Islet of Langerhans (tissue), 1 donor: ENCODE data around the gene TMEM14A.
"Not testable (repeated sequence)": the region's sequence is repeated elsewhere in the genome, so short reads cannot be mapped to it uniquely, and the experiment has no call there.

Source experiments
- FAIRE-seq: peaks from one replicate; lab custom pipeline; 2011; peaks lifted over from hg19 to GRCh38; lab: Jason Lieb, UNC

TMEM14A gene

DNA sequence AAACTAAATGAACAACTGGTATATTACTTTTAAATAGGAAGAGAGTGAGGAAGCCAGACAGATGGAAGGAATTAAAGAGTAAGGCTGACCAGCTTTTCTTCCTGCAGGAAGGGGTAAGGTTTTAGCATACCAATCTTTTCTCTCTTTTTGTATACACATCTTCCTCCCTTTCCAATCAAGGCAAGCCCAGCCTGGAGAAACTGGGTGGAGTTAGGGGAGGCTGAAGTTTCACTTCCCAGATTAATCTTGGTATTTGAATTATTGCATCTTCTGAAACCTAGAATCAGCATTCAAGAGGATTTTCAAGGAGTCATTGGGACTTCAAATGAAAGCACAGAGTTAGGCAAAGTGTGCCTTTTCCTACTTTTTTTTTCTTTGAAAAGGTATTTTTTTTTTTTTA, 33.1 kb downstream of the TMEM14A start:
- no peak for FAIRE-seq

DNA sequence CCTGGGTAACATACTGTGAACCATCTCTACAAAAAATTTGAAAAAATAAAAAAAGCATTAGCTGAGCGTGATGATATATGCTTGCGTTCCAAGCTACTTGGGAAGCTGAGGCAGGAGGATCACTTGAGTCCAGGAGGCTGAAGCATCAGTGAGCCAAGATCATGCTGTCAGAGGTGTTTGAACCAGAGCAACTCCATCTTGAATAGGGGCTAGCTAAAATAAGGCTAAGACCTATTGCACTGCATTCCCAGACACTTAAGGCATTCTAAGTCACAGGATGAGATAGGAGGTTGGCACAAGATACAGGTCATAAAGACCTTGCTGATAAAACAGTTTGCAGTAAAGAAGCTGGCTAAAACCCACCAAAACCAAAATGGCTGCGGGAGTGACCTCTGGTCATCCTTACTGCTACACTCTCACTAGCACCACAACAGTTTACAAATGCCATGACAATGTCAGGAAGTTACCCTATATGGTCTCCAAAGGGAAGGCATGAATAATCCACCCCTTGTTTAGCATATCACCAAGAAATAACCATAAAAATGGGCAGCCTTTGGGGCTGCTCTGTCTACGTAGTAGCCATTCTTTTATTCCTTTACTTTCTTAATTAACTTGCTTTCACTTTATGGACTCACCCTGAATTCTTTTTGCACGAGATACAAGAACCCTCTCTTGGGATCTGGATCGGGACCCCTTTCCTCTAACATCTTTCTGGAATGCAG, 34.0 kb downstream of the TMEM14A start:
- not testable (repeated sequence) for FAIRE-seq

DNA sequence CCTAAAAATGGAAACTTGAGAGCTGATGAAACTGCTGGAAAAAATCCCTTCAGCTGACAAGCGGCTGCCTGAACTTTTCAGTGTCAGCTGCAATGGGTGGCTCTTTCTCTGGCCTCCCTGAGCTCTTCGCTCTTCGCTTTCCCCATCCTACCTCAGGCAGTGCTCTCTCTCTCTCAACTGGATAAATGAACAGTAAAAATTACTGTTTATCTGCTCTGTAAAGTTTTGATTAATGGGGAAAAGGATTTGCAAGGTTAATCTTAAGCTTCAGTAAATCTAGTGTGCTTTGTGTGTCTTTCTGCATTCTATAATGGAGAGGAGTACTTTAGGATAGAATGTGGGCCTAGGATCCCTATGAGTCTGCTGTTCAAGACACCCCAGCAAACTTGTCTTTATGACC, 35.1 kb downstream of the TMEM14A start:
- no peak for FAIRE-seq

DNA sequence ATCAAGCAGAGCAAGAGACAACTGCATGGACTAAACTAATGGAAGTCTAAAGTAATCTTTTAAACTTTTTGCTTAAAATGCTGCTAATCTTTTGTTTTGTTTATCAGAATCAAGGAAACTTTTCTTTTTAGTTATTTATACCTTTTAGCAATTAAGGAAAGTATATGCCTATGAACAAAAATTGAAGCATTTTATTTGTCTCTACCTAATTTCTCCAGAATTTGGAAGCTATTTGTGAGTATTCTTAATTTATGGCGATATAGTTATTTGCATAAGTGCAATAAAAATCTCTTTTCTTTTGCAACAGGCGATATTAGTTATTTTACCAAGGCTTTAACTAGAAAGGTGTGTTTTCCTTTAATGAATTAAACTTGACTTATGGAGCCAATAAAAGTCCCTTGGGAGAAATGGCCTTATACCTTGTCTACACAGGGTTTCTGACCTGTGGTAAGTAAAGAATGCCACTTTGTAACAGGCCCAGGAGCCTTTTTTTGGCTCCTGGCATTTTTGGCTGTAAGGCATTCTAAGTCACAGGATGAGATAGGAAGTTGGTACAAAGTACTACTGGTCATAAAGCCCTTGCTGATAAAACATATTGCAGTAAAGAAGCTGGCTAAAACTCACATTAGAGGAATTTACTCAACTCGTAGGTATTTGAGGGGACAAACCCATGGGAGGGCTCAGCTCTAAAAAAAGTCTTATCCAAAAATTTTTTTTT, 37.2 kb downstream of the TMEM14A start:
- FAIRE-seq, result no peak

DNA sequence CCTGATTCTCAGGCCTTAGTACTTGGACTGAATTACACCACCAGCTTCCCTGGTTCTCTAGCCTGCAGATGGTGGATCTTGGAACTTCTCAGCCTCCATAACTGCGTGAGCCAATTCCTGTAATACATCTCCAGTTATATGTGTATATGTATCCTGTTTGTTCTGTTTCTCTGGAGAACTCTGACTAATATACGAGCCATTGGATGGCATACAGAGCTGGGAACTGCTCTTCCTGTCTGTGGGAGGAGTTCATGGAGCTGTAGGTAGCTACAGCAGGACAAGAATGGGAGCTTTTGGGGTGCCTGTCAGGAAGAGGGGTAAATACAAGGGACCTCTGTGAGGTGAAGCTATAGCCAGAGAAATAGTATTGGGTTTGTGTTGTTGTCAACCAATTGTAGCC, 41.2 kb downstream of the TMEM14A start:
- FAIRE-seq, result no peak

DNA sequence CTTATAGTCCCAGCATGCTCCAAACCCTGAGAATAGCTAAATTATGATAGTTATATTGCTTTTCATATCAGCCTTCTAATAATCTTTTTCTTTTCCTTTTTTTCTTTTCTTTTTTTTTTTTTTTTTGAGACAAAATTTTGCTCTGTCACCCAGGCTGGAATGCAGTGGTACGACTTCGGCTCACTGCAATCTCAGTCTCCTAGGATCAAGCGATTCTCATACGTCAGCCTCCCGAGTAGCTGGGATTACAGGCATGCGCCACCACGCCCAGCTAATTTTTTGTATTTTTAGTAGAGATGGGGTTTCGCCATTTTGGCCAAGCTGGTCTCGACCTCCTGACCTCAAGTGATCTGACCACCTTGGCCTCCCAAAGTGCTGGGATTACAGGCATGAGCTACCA, 43.8 kb downstream of the TMEM14A start:
- FAIRE-seq, result not testable (repeated sequence)

DNA sequence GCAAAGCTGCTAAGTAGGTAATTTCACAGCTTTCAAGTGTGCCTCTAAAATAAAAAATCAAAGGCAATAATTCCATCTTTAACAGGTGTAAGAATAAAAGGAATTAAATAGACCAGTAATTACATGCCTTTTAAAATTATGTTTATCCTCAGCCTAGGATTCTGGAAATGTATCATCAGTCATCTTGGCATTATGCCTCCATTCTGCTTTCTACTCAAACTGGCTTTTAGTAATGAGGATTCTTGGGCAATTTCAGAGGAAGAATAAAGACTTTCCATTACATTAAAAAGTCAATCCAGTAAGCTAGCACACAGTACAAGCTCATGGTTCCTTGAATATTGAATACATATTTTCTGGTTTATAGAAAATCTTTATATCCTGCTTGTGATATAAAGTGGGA, 47.6 kb downstream of the TMEM14A start:
- FAIRE-seq, result peak; percentile 76

DNA sequence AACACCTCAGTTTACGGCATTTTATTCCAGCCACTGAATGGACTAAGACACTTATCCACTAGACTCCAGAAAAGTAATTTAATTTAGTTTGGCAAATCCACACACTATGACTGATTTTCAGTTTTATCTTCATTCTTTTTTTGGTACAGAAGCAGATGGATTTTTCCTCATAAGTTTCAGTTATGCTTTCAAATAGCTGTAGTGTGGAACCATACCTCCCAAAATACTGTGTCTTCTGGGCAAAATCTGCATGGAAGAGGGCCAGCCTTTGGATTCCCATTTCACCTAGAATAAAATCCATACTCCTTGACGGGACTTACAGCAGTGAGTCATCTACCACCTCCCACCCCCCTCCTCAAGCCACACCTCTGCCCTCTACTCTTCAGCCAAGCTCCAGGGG, 49.4 kb downstream of the TMEM14A start:
- no peak for FAIRE-seq

DNA sequence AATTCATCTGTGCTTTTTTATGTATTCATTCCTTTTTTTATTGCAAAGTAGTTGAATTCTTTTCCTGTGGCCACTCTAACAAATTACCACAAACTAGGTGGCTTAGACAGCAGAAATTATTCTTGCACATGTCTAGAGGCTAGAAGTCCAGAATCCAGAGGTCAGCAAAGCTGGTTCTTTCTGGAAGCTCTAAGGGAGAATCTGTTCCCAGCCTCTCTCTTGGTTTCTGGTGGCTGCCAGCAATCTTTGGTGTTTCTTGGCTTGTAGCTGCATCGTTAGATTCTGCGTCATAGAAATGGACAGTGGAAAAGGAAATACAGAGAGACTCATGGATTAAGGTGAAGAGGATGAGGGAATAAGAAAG, 53.1 kb downstream of the TMEM14A start:
- no peak for FAIRE-seq

DNA sequence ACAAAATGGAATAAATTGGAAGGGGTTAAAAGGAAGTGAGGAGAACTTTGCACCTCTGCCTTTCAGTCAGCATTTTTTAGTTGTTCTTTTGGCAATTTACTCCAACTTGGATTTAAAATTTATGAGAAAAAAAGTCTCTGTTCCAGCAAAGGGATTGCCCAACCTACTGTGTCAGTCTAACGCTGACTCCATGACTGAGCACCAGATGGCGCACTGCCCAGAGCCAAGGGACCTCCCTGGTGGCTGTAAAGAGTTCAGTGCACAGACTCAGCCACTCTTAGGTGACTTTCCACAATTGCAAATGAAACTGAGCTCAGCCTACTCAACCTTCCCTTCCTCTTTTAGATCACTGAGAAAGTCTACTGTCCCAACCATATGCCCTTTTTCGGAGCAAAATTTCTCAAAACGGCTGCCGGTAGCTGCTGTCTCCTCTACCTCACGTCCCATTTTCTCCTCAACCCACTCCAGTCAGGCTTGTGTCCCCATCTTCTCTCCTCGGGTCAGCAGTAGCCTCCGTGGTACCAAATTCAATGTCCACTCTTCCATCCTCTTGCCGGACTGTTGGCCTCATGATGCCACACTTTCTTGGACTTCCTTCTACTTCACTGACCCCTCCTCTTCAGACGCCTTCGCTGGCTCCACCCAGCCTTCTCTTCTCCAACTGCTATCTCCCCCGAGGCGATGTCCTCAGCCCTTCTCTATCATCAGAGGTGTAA, 53.7 kb downstream of the TMEM14A start:
- FAIRE-seq, result peak; percentile 93

DNA sequence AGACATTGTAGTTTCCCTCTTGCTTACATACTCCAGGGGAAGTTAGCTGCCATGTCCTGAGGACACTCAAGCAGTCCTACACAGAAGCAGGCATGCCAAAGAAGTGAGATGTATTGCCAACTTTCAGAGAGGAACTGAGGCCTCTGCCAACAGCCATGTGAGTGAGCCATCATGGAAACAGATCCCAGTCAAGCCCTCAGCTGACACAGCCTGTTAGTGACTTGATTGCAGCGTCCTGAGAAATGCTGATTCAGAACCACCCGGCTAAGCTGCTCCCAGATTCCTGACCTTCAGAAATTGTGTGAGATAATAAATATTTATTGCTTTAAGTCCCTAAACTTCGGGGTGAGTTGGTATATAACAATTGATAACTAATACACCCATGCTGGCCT, 54.2 kb downstream of the TMEM14A start:
- FAIRE-seq, result no peak

DNA sequence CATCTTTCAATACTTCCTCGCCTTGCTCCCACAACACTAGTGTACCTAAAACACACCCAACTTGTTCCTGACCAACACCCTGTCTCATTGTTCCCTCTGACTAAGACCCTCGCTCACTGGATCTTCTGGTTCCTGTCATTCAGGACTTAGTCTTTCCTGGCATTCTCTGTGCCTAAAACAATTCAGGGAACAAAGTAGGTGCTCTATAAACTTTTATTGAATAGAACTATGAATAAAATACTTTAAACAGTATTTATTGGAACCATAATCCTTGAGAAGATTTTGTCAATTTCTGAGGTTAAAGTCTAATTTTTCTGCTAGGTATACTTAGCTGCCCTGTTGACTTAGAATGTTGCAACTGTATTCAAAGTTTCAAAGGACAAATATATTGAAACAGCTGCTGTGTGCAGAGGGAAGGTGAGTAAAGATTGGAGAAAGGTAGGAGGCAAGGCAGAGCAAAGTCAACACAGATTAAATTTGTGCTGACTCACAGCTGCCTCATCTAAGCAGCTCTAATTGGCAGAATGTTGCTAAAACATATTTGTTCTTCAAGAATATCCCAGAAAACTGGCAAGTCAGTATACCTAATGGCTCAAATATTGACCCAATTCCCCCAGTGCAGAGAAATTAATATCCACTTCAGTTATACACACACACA, 54.8 kb downstream of the TMEM14A start:
- peak; percentile 100 for FAIRE-seq

DNA sequence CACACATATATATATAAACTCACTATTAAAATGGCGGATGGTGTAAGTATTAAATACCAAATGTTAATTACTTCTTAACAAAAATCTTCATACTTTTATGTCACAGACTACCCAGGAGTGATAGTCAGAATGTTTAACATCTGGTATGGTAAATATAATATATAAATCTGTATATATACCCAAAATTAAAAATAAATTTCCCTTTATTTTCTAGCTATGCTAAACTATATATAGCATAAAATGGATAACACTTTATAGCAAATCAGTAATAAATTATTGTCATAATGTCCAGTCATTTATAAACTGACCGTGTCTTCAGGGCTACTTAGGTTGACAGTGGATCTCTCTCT, 55.3 kb downstream of the TMEM14A start:
- FAIRE-seq, result no peak

DNA sequence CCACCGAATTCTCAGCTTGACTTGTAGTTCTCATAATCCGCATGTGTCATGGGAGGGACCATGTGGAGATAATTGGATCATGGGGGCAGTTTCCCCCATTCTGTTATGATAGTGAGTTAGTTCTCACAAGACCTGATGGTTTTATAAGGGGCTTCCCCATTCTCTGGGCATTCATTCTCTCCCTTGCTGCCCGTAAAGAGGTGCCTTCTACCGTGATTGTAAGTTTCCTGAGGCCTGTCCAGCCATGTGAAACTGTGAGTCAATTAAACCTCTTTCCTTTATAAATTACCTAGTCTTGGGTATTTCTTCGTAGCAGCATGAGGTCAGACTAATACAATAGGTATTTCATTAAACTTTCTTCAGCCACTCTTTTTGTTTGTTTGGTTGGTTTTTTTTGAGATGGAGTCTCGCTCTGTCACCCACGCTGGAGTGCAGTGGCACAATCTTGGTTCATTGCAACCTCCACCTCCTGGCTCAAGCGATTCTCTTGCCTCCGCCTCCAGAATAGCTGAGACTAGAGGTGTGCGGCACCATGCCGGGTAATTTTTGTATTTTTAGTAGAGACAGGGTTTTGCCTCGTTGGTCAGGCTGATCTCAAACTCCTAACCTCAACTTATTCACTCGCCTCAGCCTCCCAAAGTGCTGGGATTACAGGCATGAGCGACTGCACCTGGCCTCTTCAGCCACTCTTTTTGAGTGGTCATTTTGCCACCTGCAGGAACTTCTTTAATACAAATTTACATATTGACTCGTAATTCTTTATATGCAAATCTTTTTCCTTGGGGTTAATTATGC, 56.0 kb downstream of the TMEM14A start:
- FAIRE-seq, result no peak

DNA sequence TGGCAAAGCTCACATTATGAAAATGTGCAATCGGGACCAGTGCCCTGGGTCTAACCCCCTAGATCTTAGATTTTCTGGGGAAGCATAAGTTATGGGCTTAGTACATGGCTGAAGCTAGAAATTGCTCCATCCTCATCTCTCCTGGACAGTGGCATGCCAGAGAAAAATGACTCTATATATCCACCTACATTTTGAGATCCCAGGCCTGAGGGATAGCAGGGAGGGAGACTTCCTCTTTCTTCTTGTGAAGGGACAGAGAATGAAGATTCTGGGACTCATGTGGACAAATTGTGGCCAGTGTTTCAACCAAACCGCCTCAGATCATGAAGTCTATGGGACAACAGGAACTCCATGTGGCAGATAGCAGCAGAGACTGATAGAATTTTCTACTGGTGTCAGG, 57.0 kb downstream of the TMEM14A start:
- no peak for FAIRE-seq

DNA sequence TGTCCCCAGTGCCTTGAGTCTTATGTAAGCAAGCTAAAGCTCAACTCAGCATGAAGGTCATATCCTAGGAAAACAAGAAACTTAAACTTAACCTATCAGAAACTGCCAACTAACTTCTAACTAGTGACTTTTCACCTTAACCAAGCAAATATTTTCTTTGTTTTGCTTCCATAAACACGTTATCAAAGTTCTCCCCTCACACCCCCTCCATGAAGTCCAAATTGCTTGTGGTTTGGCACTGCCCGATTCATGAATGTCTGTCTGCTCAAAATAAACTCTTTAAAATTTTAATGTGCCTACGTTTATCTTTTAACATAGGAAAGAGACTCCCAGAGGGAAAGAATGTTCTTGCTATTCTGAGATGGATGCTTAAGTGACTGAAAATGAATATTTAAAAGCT, 57.5 kb downstream of the TMEM14A start:
- no peak for FAIRE-seq

DNA sequence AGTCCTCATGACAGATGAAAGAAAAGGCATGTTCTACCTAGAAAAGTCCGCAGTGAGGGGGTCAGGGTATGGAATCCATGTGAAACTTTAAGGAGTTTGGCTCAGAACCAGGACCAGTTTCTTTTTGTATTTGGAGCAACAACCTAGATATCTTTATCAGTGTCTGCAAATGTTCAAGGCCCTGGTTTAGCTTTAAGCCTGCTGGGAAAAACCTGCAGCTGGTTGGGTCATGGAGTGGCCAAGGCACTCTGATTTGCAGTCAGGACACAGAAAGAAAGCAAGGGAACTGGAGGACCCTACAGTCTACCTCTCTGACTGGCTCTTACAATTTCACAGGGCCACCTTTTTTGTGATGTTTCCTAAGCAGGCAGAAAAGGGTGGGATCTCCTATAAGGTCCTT, 58.7 kb downstream of the TMEM14A start:
- no peak for FAIRE-seq

DNA sequence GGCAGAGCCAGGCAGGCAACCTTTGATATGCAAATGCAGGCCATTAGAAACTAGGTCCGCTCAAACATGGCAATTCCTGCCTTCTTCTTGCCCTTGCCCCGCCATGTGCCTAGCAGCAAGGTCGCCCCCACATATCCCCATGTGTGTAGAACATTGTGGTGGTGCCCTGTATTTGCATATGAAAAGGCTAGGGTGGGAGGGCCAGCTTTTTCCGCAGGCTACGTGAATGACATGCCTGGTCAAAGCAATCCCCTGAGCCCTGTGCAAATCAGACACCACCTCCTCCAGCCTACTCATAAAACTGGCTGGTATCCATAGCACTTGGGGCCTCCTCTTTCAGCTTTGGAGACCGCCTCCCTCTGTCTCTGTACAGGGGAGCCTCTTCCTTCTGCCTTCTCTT, 60.8 kb downstream of the TMEM14A start:
- no peak for FAIRE-seq

DNA sequence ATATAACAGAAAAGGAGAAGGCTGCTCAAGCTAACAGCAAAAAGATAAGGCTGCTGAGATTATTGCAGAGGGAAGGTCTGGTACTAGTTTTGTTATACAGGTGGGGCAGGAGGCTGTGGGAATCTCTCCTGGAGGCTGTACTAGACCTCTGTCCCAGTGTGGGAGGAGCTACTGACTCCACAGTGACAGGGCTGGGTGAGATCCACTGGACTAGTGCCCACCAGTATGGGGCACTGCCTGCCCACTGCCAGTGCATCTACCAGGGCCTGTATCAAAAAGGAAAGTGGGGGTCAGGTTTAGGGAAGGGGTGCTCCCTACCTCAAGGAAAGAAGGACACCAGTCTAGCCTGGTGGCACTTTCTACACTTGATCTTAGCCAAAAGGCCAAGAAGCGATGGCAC, 62.3 kb downstream of the TMEM14A start:
- no peak for FAIRE-seq

DNA sequence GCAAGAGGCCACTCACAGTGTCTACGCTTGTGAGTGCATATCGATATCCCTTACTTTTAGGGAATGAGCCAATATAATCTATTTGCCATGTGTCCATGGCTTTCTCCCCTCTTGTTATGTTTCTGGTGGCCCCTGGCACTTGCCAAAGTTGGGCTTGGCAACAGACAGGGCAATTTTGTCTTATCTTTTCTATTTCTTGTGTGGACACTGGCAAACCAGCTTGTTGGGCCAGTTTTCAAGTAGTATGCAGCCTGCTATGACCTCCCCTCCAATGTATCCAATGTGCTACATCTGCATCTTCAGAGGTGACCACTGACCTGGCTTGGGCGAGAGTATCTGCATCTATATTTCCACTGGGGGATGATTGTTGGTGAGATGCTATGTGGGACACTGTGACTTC, 63.2 kb downstream of the TMEM14A start:
- FAIRE-seq, result no peak

DNA sequence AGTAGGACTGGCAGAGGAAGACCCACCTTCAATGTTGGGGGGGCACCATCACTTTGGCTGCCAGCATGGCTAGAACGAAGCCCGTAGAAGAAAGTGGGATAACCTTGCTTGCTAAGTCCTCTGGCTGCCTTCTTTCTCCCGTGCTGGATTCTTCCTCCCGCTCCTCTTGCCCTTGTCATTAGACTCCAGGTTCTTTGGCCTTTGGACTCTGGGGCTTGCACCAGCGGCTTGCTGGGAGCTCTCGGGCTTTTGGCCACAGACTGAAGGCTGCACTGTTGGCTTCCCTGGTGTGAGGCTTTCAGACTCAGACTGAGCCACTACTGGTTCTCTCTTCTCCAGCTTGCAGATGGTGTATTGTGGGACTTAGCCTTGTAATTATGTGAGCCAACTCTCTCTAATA, 64.2 kb downstream of the TMEM14A start:
- no peak for FAIRE-seq

DNA sequence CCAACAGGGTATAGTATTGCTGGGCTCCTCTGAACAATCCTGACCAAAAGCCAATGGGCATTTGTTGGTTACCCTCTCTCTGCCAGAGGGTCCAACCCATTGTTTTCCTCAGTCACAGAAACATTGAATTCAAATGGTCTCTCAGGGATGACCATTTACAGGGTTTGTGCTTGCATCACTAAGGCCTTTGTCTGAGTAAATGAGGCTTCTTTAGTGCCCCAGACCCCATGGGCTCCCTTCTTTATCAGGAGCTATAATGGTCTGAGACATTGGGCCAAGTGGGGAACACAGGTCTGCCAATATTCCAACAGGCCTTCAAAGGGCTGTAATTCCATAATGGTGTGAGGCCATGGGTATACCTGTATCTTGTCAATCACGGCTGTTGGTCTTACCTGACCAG, 65.2 kb downstream of the TMEM14A start:
- FAIRE-seq, result no peak
